DMS53 treated with DMSO at 0.1 percent for 48 hours (cell line): ENCODE data around the gene MSANTD1.

Experiments
- DNase-seq: peaks from one replicate; lab custom pipeline; 2025; ENCODE audit not compliant: unreplicated experiment; lab: John Stamatoyannopoulos, UW

MSANTD1 gene

DNA sequence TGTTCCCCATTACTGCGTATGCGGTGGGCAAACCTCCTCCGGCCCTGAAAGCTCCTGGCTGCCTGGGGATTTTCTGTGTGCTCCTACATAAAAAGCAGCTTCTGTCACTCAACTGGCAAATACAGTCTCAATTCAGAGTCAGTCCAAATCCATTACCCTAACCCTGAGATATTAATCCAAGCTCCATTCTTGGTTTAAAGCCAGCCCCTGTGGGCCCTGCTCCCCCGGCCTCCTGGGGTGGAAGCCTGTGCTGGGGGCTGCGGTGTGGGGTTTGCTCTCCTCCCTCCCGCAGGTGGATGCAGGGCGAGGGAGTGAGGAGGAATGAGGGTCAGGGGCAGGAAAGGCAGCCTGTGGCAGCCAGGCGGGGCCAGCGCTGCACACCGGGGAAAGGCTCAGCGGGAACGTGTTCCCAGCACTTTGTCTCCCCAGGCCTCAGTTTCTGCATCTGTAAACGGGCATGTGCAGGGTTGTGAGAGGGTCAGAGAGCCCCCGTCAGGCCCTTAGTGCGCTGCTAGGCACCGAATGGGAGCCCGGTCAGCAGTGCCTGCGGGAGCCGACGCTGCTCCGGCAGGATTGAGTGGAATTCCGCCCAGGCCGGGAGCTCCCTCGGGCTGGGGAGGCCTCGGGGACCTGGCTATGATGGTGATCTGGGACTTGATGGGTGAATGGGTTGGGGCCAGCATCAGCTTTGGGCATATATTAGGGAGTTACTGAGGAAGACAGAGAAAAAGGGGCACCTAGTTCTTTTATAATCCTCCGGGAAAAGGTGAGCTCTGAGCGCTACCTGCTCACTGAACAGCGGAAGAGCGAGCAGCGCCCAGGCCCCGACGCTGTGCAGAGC is 37.6 kb downstream of the MSANTD1 start:
- DNase-seq, result no peak

DNA sequence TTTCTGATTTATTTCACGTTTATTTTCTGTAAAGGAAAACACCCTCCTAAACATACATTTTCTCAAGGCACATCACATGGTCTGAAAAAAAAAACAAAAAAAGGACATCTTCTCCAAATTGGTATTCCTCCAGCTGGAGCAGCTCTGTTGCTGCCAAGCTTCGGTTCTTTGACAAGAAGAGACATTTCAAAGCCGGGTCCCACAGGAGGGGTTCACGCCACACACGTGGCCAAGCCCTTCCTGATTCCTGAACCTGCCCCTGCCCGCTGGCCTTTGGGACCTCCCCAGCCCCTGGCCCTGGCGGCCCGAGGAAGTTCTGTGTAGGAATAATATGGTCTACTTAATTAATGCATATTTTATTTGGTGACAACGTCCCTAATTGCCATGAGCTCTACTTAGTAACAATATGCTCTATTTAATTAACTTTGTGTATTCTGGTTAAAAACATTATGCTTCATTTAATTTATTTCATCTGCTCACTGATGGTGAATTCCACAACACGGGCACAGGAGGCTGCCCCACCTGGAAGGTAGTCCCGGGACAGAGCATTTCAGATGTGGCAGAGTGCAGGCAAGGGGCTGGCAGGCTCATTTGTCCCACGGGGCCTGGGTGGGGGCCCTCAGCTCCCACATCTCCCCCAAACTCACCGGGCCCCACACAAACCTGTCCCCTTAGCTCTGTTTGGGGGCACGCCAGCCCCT is 38.5 kb downstream of the MSANTD1 start:
- DNase-seq, result no peak

DNA sequence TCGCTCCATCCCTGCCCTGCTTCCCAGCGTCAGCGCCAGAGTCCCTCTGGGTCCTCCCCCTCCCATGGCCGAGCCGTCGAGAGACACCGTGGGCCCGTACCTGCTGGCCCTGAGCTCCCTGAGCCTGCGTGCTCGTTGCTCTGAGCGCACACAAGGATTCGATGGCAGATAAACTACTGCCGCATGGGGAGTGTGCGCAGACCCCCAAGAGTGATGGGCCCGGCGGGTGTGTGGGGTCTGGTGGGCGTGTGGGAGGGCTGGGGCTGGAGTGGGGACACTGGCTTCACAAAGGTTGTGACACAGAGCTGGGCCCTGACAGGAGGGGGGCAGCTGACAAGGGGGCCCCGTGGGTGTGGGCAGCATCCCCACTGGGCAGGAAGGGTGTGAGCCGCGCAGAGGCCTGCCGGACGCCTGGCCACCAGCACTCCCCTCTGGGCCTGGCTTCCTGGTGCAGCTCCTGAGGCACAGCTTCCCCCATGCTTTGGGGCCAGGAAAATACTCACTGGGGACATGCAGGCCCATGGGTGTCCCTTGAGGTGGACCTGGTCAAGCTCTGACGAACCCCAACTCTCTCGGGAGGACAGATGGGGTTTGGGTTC is 39.1 kb downstream of the MSANTD1 start:
- no peak for DNase-seq

DNA sequence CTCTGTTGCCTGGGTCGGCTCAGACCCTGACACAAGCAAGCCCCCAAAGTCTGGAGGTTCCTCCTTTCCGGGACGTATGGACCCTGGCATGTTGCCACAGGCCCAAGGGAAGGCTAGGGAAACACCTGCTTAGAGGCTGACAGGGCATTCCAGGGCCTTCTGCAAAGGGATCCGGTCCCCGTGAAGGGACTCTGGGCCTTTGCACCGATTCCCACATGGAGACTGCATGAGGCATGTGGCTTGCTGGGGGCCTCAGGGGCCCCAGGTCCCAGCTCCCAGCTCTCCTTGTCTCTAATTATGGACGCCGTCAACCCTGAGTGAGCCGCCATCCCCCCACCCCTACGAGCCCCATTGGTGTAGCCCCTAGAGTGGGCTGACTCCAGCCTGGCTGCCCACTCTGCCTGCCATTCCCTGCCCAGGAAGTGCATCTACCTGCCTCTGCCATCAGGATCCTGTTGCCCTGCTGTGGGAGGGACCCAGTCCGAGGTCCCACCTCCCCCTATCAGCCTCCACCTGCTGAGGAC is 39.7 kb downstream of the MSANTD1 start:
- DNase-seq, result no peak

DNA sequence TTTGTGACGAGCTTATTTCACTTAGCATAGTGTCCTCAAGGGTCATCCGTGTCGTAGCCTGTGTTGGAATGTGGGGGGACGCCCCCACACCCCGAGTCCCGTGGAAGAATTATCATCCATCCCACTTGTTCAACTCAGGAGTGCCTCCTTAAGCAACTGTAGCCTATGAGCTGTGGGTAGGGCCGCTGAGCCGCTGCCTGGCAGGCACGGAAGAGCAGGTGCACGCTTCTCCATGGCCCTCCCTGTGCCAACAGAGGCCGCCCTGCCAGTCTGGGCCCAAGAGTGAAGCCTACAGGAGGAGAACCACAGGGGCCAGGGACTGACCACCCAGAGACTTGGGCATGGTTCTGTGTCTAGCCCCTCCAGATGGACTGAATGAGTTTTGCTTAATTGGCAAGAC is 41.5 kb downstream of the MSANTD1 start:
- no peak for DNase-seq

DNA sequence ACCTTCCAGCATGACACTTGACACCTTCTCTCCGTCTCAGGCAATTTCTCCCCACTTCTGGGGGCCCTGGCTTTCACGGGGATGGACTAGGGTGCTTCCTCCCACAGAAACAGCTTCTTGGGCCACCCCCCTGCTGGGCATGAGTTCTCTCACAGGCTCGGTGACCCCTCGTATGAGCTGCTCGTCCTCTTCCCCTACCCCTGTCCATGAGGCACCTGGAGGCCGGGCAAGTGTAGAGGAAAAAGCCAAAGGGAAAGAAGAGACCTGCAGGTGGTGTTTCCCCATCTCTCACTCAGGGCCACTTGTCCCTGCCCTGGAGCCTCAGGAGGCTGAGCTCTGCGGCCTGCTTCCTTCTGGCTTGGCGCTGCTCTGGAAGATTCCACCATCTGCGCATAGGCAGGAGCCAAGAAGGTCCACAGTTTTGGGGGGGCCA is 41.9 kb downstream of the MSANTD1 start:
- no peak for DNase-seq

DNA sequence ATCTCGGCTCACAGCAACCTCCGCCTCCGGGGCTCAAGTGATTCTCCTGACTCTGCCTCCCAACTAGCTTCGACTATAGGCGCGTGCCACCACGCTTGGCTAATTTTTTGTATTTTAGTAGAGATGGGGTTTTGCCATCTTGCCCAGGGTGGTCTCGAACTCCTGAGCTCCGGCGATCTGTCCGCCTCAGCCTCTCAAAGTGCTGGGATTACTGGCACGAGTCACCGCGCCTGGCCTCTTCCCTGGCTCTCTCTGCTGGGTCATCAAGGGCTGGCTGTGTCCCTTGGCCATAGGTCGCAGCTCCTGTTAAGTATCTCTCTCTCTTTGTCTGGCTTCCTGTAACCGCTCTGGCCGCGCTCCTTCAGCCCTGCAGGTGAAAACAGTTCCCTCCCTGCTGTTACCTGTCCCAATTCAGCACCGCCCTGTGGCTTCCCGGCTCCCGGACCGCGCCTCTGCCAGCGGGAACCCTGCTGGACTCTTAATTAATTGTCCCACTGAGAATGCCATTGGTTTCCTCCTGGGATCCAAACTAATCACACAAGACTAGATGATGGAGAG is 42.5 kb downstream of the MSANTD1 start:
- DNase-seq, result peak; percentile 92

DNA sequence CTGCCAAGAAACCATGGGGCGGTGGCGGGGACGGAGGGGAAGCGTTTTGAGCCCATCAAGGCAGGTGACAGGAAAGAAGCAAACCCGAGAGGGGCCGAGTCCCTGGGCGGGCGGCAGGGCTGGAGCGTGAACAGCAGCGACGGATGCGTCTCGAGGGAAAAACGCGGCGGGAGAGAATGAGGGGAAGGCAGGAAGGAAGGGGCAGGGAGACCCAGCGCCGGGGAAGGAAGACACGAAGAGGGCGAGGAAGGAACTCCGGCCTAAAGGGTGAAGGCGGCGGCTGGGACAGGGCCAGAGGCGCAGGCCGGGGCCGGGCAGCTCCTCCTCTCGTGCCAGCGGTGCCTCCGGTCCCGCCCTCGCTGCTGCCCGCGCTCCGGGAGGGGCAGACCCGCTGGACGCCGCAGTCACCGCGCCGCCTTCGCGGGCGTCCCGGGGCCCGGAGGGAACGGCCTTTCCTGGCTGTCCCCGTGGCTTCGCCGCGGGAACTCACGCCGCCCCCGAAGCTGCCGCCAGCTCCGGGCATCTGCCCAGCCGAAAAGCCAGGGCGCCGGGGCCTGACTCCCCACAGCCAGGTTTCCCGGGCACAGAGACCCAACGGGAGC is 43.1 kb downstream of the MSANTD1 start:
- DNase-seq, result peak; percentile 83

DNA sequence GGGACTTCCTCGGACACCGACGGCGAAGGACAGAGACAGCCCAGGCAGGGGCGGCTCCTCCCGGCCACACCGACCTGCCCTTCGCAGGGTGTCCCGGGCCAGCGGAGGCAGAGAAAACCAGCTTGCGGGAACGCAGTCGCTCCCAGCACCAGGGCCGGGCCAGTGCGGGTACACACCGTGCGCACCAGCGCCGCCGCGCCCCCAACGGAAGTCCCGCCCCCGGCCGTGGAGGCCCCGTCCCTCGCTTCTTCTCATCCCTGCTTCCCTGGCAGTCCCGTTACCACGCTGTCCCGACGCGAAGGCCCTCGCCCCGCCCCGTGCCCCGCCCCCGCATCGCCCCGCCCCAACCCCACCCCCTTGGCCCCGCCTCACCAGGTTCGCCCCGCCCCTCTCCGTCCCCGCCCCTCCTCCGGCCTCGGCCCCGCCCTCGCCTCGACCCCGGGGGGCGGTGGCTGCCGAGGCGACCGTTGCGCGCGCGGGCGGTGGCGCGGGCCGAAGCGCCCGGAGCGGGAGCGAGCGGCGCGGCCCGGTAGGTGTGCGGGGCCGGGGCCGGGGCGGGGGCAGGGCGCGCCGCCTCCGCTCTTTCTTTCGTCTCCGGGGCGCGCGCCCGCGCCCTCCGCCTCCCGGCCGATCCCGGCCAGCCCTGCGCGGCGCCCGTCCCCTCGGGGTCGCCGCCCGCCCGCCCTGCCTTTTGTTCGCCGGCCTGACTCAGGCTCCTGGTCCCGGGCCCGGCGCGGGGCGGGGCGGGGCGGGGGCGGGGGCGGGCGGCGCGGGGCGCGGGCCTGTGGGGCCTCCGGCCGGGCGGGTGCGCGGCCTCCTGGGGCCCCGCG is 43.8 kb downstream of the MSANTD1 start, which contains the start of gene RGS12:
TSS of gene RGS12 (plus strand) at position 451 of the 830 bp plus-strand sequence. CDS start 23,150 bp downstream, outside the sequence.
- peak; percentile 87 for DNase-seq

DNA sequence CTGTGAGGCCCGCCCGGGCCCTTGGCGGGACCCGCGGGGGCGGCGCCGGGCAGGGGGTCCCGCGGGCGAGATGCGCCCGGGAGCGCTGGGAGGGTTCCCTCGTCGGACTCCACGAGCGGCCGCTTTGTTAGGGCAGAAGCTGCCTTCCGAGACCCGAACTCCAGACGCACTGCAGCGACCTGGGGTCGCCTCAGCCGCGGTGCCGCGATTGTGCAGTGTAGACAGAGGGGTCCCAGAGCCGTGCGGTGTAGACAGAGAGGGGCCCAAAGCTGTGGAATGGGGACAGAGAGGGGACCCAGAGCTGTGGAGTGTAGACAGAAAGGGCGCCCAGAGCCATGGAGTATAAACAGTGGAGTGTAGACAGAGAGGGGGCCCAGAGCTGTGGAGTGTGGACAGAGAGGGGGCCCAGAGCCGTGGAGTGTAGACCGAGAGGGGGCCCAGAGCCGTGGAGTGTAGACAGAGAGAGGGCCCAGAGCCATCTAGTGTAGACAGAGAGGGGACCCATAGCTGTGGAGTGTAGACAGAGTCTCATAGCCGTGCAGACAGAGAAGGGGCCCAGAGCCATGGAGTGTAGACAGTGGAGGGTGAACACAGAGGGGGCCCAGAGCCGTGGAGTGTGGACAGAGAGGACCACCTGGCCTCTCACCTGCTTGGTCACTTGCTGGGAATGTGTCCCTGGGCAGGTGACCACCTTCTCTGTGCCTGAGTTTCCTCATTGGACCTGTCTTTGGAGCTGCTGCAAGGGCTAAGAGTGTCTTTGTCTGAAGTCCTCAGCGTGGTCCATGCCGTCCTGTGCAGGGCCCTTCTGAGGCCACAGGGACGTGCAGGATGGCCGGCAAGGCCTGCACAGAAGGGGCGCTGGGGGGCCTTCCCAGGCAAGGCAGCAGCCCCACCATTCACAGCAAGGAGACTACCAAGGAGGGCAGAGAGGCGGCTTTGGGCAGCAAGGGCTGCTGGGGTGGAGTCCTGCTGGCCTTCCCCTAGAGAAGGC is 44.7 kb downstream of the MSANTD1 start:
- no peak for DNase-seq

DNA sequence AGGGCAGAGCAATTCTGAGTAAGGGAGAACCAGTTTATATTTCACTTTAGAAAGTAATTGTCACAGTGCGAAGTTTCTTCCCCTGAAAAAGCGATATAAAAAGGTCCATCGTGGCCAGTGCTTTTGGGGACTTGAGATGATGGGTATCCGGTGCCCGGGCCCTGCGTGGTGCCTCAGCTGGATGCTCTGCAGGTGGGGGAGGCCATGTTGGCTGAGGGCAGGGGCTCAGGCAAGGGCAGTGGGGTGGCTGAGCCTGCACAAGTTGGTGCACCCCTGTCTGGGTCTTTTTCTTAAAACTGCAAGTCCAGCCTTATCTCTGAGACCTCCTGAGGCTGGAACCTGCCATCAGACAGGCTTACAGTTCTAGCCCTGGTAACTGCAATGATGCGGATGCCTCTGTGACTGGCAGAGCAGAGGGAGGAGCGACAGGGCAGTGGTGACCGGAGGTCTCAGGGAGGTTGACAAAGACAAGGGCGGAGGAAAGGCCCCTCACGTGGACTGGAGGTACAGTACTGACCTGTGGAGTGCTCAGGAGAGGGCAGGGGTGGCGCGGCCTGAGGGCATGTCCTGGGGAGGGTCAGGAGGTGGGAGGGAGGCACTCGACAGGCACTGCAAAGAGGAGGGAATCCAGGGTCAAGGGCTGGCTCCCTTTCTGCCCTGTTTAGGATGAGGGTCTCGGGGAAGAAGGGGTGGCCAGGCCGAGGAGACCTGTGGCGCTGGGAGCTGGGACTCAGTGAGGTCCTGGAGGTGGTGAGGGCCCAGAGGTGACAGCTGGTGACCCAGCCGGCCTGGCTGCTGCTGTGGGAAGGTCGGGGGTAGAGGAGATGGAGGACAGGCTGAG is 45.7 kb downstream of the MSANTD1 start:
- DNase-seq, result no peak

DNA sequence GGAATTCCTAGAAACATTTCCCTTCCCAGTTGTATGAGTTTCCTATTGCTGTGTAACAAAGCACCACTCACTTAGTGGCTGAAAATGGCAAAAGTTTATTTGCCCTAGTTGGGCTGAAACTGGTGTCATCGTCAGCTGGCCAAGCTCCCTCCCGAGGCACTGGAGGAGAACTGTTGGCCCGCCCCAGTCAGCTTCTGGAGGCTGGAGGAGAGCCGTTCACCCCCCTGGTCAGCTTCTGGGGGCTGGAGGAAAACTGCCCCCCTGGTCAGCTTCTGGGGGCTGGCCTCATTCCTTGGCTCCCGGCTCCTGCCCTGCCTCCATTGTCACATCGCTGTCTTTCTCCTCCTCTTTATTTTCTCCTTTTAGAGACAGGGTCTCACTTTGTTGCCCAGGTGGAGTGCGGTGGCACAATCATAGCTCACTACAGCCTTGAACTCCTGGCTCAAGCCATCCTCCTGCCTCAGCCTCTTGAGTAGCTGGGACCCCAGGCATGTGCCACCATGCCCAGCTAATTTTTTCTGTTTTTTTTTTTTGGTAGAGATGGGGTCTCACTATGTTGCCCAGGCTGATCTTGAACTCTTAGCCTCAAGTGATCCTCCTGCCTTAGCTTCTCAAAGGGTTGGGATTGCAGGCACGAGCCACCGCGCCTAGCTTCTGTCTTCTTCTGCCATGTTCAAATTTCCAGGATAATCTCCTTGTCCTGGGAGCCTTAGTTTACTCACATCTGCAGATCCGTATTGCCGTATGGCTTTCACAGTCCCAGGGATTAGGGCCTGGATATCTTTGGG is 47.1 kb downstream of the MSANTD1 start:
- DNase-seq, result no peak

DNA sequence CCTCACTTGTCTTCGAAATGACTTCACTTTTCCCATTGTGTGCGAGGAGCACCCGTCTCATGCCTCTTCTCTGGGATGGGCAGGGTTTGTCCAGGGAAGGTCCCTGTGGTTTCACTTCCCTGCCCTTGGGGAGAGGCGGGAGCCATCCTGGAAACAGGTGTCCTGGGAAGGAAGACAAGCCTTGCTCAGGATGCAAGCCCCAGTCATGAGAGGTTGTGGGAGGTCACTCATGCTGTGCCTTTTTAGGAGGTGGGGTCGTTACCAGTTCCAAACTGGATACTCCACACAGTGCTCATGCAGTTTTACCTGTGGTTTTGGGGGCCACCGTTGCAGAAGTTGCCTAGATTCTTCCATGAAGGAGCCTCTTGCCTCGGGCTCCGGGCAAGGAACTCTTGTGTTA is 47.7 kb downstream of the MSANTD1 start:
- no peak for DNase-seq

DNA sequence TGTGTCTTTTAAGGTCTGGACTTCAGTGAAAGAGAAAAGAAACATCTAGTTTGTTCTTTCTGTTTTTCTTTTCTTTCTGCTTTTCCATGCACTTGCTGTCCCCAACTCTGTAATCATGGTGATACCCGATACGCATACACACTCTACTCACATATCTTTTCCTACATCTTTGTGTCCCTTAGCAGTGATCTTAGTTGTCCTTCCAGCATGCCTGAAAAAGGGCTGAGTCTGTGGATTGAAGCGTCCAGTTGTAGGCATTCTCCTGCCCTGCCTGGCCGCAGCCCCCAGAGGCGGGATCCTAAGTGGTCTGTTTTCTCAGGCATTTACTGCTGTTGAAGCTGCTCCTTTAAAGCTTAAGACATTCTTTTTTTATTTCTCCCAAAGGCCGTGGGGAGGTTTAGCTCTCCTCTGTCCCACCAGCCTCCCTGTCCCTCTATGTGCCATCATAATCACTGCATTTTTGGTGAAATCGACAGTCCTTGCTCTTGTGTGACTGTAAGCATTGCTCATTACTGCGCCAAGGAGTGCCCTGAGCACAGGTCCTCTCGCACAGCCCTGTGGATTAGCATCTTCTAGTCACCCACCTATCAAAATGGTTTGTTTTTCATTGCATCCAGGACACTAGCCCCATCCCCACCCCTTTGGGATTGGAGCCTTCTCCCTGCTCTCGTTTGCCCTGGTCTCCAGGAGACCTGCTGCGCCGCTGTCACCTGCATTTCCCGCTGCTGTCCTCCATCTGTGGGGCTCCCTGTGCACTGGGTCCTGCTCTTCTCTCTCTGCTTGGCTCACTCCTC is 48.3 kb downstream of the MSANTD1 start:
- DNase-seq, result no peak

DNA sequence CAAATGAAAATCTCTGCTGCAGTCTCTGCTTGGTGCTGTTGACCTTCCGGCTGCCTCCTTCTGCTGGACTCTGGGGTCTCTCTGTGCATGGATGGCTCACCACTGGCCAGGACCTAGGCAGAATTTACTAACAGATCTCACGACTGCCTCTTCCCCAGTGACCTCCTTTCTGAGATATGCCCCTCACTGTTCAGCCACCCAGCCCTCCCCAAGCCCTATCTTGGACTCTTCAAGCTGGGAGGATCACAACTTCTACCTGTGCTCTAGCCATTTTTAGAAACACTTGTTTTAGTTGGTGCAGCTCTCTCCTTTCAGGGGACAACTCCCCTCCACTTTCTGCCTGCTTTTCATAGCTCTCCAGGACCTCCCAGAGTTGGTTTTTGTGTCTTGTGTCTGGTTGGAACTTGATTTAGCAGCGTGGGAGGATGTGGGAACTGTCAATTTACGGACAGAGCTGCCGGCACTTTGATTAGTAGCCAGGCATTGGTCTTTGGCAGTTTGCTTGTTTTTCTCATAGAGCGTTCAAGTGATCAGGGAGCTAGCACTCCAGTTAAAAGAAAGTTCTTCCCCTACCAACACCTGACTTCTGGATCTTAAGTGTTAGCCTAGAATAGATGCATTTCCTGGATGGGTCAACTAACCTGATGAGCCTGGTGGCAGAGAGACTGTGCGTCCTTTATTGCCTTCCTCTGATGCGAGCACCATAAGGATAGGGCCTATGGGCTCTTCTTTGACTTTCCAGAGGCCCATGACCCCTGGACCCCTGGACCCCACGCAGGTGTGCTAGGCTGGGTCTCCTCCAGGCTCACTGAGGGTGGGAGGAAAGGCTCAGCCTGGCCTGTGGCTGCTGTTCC is 50.4 kb downstream of the MSANTD1 start:
- no peak for DNase-seq
